Uterus (tissue), 2 donors: Measurements from ENCODE around the gene SSBP2.
"Not testable (repeated sequence)": the region's sequence is repeated elsewhere in the genome, so short reads cannot be mapped to it uniquely, and the experiment has no call there.

Experiments used
- CTCF ChIP-seq, 4 experiments: fragments of 200-600 bp in 2 of 4; fragments of 450-650 bp in 2 of 4; sonication (generic) in 2 of 4; IDR thresholded peaks; one replicate each; pipeline ENCODE4 v1.5.1; 2016 to 2019; ENCODE audit warnings: antibody characterized with exemption in 4 of 4, mild to moderate bottlenecking in 2 of 4, moderate library complexity in 1 of 4
- POLR2A ChIP-seq, 2 donors: fragments of 450-650 bp; IDR thresholded peaks; one replicate each; pipeline ENCODE4 v1.6.1; 2016; ENCODE audit warnings: antibody characterized with exemption in 2 of 2, mild to moderate bottlenecking in 1 of 2, moderate library complexity in 1 of 2

- TF ChIP-seq CTCF, POLR2A (IDR thresholded peaks at IDR 0.05): not testable (repeated sequence)
Measured at GRCh38 chr5:81592085-81592484, 158.8 kb downstream of the SSBP2 start.
